K562 (cell line): ENCODE data around the gene SEMA6D. TPM values are rescaled to one million over a fixed set of nuclear protein-coding genes. Genes with fewer than 3 reads are reported as not detected.

Source experiments
- ATAC-seq: fragments of 200-7000 bp; cut with Tn5 transposase; 3 replicates; pipeline ENCODE4 v1.9.1; 2020; ENCODE audit warnings: moderate library complexity
- BruUV-seq: library from RNA; stranded (reverse); fragments of 400-500 nt; replicated peaks from 2 replicates; lab custom pipeline; 2021; lab: Mats Ljungman, UMichigan
- CTCF ChIA-PET: fragments of 300-600 bp; formaldehyde crosslinking; extraction: SDS; loops from one replicate; lab custom pipeline; 2021; ENCODE audit warnings: low intra/inter-chr PET ratio; lab: Yijun Ruan, JAX
- POLR2A ChIA-PET: fragments of 300-600, 350-650 bp; sonication (Branson Sonifier 250); formaldehyde crosslinking; extraction: SDS; loops from one replicate; lab custom pipeline; 2021; ENCODE audit warnings: antibody characterized with exemption, inconsistent platforms; lab: Yijun Ruan, JAX
- DNase-seq, 4 experiments: peaks; one replicate each; pipeline versions ENCODE4 v3.0.0 to v3.0.0-alpha.2; 2011 to 2018; ENCODE audit warnings: low spot score in 3 of 4, mixed read lengths in 3 of 4; ENCODE audit errors: extremely low read depth in 1 of 4
- FAIRE-seq: peaks from 2 replicates; lab custom pipeline; 2011; peaks lifted over from hg19 to GRCh38; lab: Jason Lieb, UNC
- H2AFZ ChIP-seq: 2 replicates; pipeline ENCODE4 v1.6.0; 2011; ENCODE audit warnings: low read depth, low read length, control low read depth, inconsistent platforms
- H3K27ac ChIP-seq: fragments of 200-600 bp; 3 replicates; pipeline ENCODE4 v1.8.0; 2011; ENCODE audit warnings: low read depth, mild to moderate bottlenecking, control low read depth, inconsistent platforms, low read length, moderate library complexity, mixed read lengths; ENCODE audit errors: extremely low read depth
- H3K27me3 ChIP-seq, 2 experiments: fragments of 300-600 bp in 1 of 2; 2 replicates in 1 of 2; 3 replicates in 1 of 2; pipeline versions ENCODE4 v1.6.0 to v1.8.0; 2011; ENCODE audit warnings: inconsistent platforms in 2 of 2, low read length in 2 of 2, mild to moderate bottlenecking in 1 of 2, mixed read lengths in 1 of 2, moderate library complexity in 1 of 2; ENCODE audit not compliant: control insufficient read depth in 2 of 2, insufficient read depth in 2 of 2
- H3K36me3 ChIP-seq: fragments of 300-600 bp; 3 replicates; pipeline ENCODE4 v1.8.0; 2011; ENCODE audit warnings: mild to moderate bottlenecking, low read length, inconsistent platforms; ENCODE audit not compliant: control insufficient read depth, insufficient read depth
- H3K4me1 ChIP-seq, 2 experiments: fragments of 200-600 bp in 1 of 2; replicated peaks in 1 of 2; 2 replicates in 1 of 2; 3 replicates in 1 of 2; pipeline versions ENCODE4 v1.5.1 to v1.8.0; 2011; ENCODE audit warnings: inconsistent platforms in 2 of 2, low read length in 2 of 2, mild to moderate bottlenecking in 1 of 2, mixed read lengths in 1 of 2, moderate library complexity in 1 of 2; ENCODE audit not compliant: control insufficient read depth in 2 of 2, insufficient read depth in 2 of 2
- H3K4me2 ChIP-seq: 2 replicates; pipeline ENCODE4 v1.6.1; 2011; ENCODE audit warnings: low read length, control low read depth, inconsistent platforms, mixed read lengths; ENCODE audit not compliant: insufficient read depth
- H3K4me3 ChIP-seq: fragments of 200-600 bp; sonication (generic), shearing (Covaris generic); 2 replicates; pipeline ENCODE4 v1.5.1; 2016; ENCODE audit warnings: control low read depth, inconsistent platforms
- H3K79me2 ChIP-seq: fragments of 200-600 bp; 3 replicates; pipeline ENCODE4 v1.8.0; 2011; ENCODE audit warnings: low read length, inconsistent platforms; ENCODE audit not compliant: control insufficient read depth, insufficient read depth
- H3K9ac ChIP-seq, 2 experiments: 2 replicates each; pipeline versions ENCODE4 v1.6.0 to v1.6.1; 2011; ENCODE audit warnings: low read depth in 2 of 2, low read length in 2 of 2, control low read depth in 1 of 2, inconsistent platforms in 1 of 2, mild to moderate bottlenecking in 1 of 2, mixed read lengths in 1 of 2; ENCODE audit not compliant: insufficient read depth in 1 of 2
- H3K9me1 ChIP-seq: one replicate; pipeline ENCODE4 v1.6.0; 2011; ENCODE audit warnings: inconsistent platforms, mild to moderate bottlenecking, low read length, moderate library complexity; ENCODE audit not compliant: control insufficient read depth, insufficient read depth
- H3K9me3 ChIP-seq: replicated peaks from 2 replicates; pipeline ENCODE4 v1.5.1; 2011; ENCODE audit warnings: low read depth, low read length, inconsistent platforms; ENCODE audit not compliant: control insufficient read depth, insufficient read depth
- H4K20me1 ChIP-seq: replicated peaks from 2 replicates; pipeline ENCODE4 v1.6.1; 2011; ENCODE audit warnings: low read length, inconsistent platforms, mixed read lengths; ENCODE audit not compliant: control insufficient read depth, insufficient read depth
- HNRNPH1 ChIP-seq: fragments of 200-400 bp; formaldehyde crosslinking; optimal IDR thresholded peaks from 2 replicates; pipeline ENCODE3; 2017; ENCODE audit warnings: low read depth, mild to moderate bottlenecking, low read length, moderate library complexity
- MAZ ChIP-seq, 2 experiments: fragments of 450-650 bp in 1 of 2; sonication (generic) in 1 of 2; formaldehyde crosslinking; IDR thresholded peaks in 1 of 2; conservative IDR thresholded peaks in 1 of 2; 2 replicates each; pipeline versions ENCODE4 v1.4.0 to v1.5.0; 2020; ENCODE audit warnings: mild to moderate bottlenecking in 1 of 2, missing genetic modification reagents in 1 of 2
- SNIP1 ChIP-seq: fragments of 450-650 bp; IDR thresholded peaks from 2 replicates; pipeline ENCODE4 v1.7.1; 2017; ENCODE audit warnings: low read depth, mild to moderate bottlenecking
- ZNF668 ChIP-seq: fragments of 250-450 bp; sonication (Bioruptor Pico); IDR thresholded peaks from 2 replicates; pipeline ENCODE4 v1.8.0; 2022; ENCODE audit warnings: mild to moderate bottlenecking, inconsistent platforms
- WGBS: fragments of 100-300 bp; shearing (Covaris generic); methylation state at CpG from one replicate; pipeline ENCODE4 v1.1.6; 2016; ENCODE audit warnings: low coverage, mixed read lengths; ENCODE audit not compliant: insufficient coverage; ENCODE audit errors: missing lambda C conversion rate; 5-methylcytosine and 5-hydroxymethylcytosine counted together
- in situ Hi-C: fragments of 300-500 bp; cut with MboI; formaldehyde crosslinking; loops from 4 replicates; pipeline ENCODE4 v1.15.0; 2018; ENCODE audit warnings: inconsistent platforms, mixed read lengths
- intact Hi-C: fragments of 100-400 bp; cut with micrococcal nuclease; formaldehyde crosslinking; loops from 2 replicates; pipeline ENCODE4 v1.14.2; 2022
- polyA plus RNA-seq, 8 experiments: library from polyadenylated mRNA; depleted of rRNA in 4 of 8; stranded (reverse) in 5 of 8; unstranded in 3 of 8; fragments of >200 nt; fragmentation: Nextera tagmentation in 2 of 8; fragmentation: Illumina TruSeq in 1 of 8; extraction: Ambion mirVana in 2 of 8; extraction: Trizol in 1 of 8; gene quantifications; 2 replicates each; pipeline versions ENCODE4 v1.2.1 to v1.2.3, GENCODE V29; 2011 to 2014; ENCODE audit warnings: inconsistent platforms in 1 of 8, missing spikeins in 1 of 8
- total RNA-seq, 7 experiments: library from RNA; depleted of rRNA in 6 of 7; stranded (reverse); fragments of >200 nt in 6 of 7; fragmentation: Illumina TruSeq in 2 of 7; extraction: Trizol in 2 of 7; gene quantifications; 2 replicates each; pipeline versions ENCODE4 v1.2.1 to v1.2.3, GENCODE V29; 2011 to 2021; ENCODE audit warnings: low replicate concordance in 1 of 7

The SEMA6D gene
- total and polyA plus RNA-seq, 9 of the 15 experiments (the other 6 are each of a cell fraction or from before 2014, with no cell fraction given) = not detected

- no CpG with 5 or more reads among the region's 1 CpG for WGBS
- Histone ChIP-seq H3K79me2 (no peaks in the 10 kb centered on the region), H3K36me3 (no peaks in the 10 kb centered on the region), H4K20me1 (no peaks in the 10 kb centered on the region), H3K4me1 (no peaks in the 10 kb centered on the region), H3K27me3 (no peaks in the 10 kb centered on the region), H3K27ac (no peak overlapping the region), H3K9me3 (no peaks in the 10 kb centered on the region), H3K9me1 (no peaks in the 10 kb centered on the region), H2AFZ (no peak overlapping the region), H3K9ac (no peak overlapping the region), H3K4me2 (no peak overlapping the region), H3K4me3 (no peak overlapping the region)
- ChIA-PET CTCF (no interaction called here), POLR2A (no interaction called here)
- FAIRE-seq (no peak), ATAC-seq (no peak), DNase-seq (no peak)
- TF ChIP-seq SNIP1 (no peak), HNRNPH1 (no peak)
- no TSS peak for BruUV-seq
- in situ Hi-C loops (no loop called here), intact Hi-C loops (no loop called here)
Observed at GRCh38 chr15:47787875-47788274, 70.6 kb downstream of the SEMA6D start.

- ATAC-seq (no peak), DNase-seq (no peak), FAIRE-seq (no peak)
- Histone ChIP-seq H3K27me3 (no peaks in the 10 kb centered on the region), H2AFZ (no peak overlapping the region), H3K36me3 (no peaks in the 10 kb centered on the region), H4K20me1 (no peaks in the 10 kb centered on the region), H3K27ac (no peak overlapping the region), H3K4me3 (no peak overlapping the region), H3K9me3 (no peaks in the 10 kb centered on the region), H3K9me1 (no peaks in the 10 kb centered on the region), H3K79me2 (no peaks in the 10 kb centered on the region), H3K9ac (no peak overlapping the region), H3K4me2 (no peak overlapping the region), H3K4me1 (no peaks in the 10 kb centered on the region)
- ChIA-PET POLR2A (no interaction called here), CTCF (no interaction called here)
- in situ Hi-C loops (no loop called here), intact Hi-C loops (no loop called here)
- WGBS = 0% methylated on average over 3 of the region's 3 CpGs
- TF ChIP-seq ZNF668 (CRISPR knock-in tag) (no peak), MAZ (CRISPR knock-in tag; conservative IDR thresholded peaks at IDR 0.05 in 1 of 2, IDR thresholded peaks at IDR 0.05 in 1 of 2) (no peak)
- BruUV-seq = no TSS peak
Observed at GRCh38 chr15:47788685-47789084, 71.4 kb downstream of the SEMA6D start.
